ENCODE results near the gene ERBB3.

ERBB3 gene

DNA sequence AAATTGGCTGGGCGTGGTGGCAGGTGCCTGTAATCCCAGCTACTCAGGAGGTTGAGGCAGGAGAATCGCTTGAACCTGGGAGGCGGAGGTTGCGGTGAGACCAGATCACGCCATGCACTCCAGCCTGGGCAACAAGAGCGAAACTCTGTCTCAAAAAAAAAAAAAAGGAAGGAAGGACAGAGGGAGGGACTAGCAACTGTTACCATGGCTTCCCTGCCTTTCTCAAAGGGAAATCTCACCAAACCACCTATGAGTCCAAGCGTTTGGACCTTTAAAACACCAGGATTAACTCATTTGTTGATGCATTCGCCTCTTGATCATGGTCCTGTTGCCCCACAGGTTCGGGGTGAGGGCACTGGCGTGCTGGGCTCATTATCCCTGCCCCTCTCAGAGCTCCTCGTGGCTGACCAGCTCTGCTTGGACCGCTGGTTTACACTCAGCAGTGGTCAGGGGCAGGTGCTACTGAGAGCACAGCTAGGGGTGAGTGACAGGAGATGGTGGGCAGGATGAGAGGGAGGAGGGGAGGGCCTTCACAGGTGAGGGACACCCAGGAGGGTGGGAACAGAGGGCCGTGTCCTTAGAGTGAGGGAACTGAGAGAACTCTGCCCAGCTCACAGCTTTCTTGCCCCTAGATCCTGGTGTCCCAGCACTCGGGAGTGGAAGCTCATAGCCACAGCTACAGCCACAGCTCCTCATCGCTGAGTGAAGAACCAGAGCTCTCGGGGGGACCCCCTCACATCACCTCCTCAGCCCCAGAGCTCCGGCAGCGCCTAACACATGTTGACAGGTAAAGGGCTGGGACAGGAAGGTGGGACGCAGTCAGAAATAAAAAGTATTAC is 62.2 kb downstream of the ERBB3 start:
- DNase-seq = no peak

DNA sequence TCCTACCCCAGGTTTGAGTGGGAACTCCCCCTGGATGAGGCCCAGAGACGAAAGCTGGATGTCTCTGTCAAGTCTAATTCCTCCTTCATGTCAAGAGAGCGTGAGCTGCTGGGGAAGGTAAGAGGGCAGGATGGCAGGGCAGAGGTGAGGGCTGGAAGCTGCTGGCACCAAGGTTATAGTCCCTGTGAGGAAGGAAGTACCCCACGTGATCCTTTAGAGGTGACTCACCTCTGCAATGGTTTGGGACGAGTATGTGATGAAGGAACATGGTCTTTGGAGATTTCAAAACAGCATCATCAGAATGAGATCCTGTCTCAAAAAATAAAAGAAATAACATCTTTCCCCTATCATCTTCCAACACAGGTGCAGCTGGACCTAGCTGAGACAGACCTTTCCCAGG is 63.3 kb downstream of the ERBB3 start:
- DNase-seq = no peak

GRCh38 chr12:56143870-56144269 is 63.9 kb downstream of the ERBB3 start:
- no peak for DNase-seq

GRCh38 chr12:56145217-56145616 is 65.3 kb downstream of the ERBB3 start:
- no peak for DNase-seq

GRCh38 chr12:56146492-56147460 is 66.8 kb downstream of the ERBB3 start:
- no peak for DNase-seq

DNA sequence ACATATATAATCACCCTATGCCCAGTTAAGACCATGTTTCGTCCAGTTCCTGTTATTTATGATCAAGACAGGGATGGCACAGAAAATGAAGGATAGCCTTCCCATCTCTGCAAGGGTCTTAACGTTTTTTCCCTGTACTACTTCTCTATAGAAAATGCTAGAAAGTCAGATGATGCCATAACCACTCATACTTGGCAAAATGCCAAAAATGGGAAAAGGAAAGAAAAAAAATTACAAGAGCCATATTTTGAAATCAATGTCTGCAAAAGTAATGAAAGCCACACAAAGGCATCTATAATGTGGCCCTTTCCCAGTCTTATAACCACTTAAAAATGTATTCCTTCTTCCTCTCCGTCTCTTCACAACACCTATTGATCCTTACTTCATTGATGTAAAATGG is 70.6 kb downstream of the ERBB3 start:
- DNase-seq = no peak

- no peak for DNase-seq
These were observed 71.7 kb downstream of the ERBB3 start for GRCh38 chr12:56151672-56152131.

DNA sequence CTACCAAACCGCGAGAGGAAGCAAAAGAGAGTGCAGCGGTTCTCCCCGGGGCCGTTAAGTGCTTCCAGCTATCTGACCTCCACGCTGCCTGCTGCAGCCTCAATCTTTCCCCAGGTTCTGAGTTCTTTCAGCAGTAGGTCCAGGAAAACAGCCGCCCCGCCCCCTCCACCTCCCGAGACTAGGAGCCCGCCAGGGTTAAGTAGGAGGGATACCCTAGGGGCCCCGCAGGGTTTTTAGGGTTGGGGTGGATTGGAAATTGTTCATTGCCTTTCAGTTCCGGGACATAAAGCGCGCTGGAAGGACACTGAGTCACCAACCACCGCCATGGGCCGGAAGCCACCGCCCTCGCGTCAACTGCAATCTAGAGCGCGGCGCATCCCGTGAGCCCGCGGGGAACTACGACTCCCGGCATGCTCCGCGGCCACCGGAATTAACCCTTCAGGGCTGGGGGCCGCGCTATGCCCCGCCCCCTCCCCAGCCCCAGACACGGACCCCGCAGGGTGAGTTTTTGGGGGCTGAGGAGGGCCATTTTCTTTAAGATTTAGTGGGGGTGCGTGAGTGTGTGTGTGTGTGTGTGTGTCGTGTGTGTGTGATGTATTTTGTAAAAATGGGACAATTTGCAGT is 72.3 kb downstream of the ERBB3 start, which contains the start of gene MYL6B:
MYL6B (plus strand) TSS at position 456 of the 624 bp plus-strand sequence. CDS start 1,332 bp downstream, outside the sequence.
- DNase-seq = no peak

All from cortex of kidney (tissue), 1 donor.